BLaER1 treated with 17β-estradiol and CSF1 and Interleukin-3, amounts not matched to agents 10 nM and 100 nM (cell line): ENCODE data around the gene ATP6V0A4.
A peak's percentile ranks its signal among the peaks of the same experiment; 100 is the strongest.
"Not testable (repeated sequence)": the region's sequence is repeated elsewhere in the genome, so short reads cannot be mapped to it uniquely, and the experiment has no call there.

ENCODE experiments used
- H3K27ac ChIP-seq, 11 experiments: shearing (Covaris generic); formaldehyde crosslinking; 2 replicates each; pipeline ENCODE4 v1.8.1; 2022
- H3K27me3 ChIP-seq, 11 experiments: shearing (Covaris generic); formaldehyde crosslinking; 2 replicates each; pipeline ENCODE4 v1.8.1; 2022
- H3K36me3 ChIP-seq, 11 experiments: shearing (Covaris generic); formaldehyde crosslinking; 2 replicates each; pipeline ENCODE4 v1.8.1; 2022
- H3K4me1 ChIP-seq, 10 experiments: shearing (Covaris generic); formaldehyde crosslinking; 2 replicates each; pipeline ENCODE4 v1.8.1; 2022
- H3K4me2 ChIP-seq, 11 experiments: shearing (Covaris generic); formaldehyde crosslinking; 2 replicates each; pipeline ENCODE4 v1.8.1; 2022
- H3K4me3 ChIP-seq, 10 experiments: shearing (Covaris generic); formaldehyde crosslinking; 2 replicates each; pipeline ENCODE4 v1.8.1; 2022
- H3K9ac ChIP-seq, 11 experiments: shearing (Covaris generic); formaldehyde crosslinking; 2 replicates each; pipeline ENCODE4 v1.8.1; 2022
- H3K9me3 ChIP-seq, 11 experiments: shearing (Covaris generic); formaldehyde crosslinking; replicated peaks in 1 of 11; 2 replicates each; pipeline ENCODE4 v1.8.1; 2022
- H4K20me1 ChIP-seq, 11 experiments: shearing (Covaris generic); formaldehyde crosslinking; 2 replicates each; pipeline ENCODE4 v1.8.1; 2022
- Cebpa-rat ChIP-seq, 11 experiments: shearing (Covaris generic); IDR thresholded peaks; 2 replicates each; pipeline ENCODE4 v1.8.1; 2022

ATP6V0A4 gene

DNA sequence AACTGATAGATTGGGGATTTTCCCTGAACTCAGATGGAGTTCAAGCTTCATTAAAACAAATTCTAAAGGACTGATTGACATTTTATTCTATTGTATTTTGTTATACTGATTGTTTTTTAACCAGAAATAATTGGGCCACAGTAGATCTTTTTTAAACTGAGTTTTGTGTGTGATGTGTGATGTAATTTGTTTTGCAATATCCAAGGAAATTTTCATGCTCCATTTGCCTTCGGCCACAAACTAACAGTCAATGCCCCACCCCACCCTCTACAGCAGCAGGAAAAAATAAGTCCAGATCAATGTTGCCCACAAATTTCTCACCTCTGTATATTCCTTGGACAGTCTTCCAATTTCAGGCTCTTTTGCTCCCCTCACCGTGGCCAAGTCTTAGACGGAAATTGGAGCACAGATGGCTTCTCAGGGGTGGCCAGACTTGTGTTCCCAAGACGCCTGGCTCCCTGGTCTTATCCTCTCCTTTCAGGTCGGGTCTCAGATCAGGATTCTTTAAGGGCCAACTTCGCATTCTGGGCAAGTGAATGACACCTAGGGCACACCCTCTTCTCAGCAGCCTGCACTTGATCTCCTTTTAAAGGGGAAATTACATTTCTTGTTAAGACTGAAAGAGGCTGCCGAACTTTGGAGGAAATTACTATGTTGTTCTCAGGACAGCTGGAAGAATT, 97.0 kb downstream of the ATP6V0A4 start, which contains the start of gene SVOPL:
TSS of gene SVOPL (minus strand) at position 506 of the 680 bp plus-strand sequence. CDS start 22,317 bp downstream, outside the sequence.
- no peaks in the 10 kb centered on the region for H4K20me1 ChIP-seq
- H3K4me1 ChIP-seq = peaks cover 0 to 7% (median 0%) of the 10 kb centered on the region in 10 experiments; a peak in 6 of 20 replicates
- no peaks in the 10 kb centered on the region for H3K27me3 ChIP-seq
- H3K9ac ChIP-seq = no peak within 1 kb of the TSS
- no peaks in the 10 kb centered on the region for H3K9me3 ChIP-seq
- H3K4me2 ChIP-seq = 0 out of 22 replicates have a peak within 1 kb of the TSS, but pooled peaks of 1 of the 11 experiments have one; percentile 14
- TF ChIP-seq Cebpa-rat (IDR thresholded peaks at IDR 0.05) = no peak
- no peak within 1 kb of the TSS for H3K4me3 ChIP-seq
- H3K36me3 ChIP-seq = no peaks in the 10 kb centered on the region
- no peak within 1 kb of the TSS for H3K27ac ChIP-seq

DNA sequence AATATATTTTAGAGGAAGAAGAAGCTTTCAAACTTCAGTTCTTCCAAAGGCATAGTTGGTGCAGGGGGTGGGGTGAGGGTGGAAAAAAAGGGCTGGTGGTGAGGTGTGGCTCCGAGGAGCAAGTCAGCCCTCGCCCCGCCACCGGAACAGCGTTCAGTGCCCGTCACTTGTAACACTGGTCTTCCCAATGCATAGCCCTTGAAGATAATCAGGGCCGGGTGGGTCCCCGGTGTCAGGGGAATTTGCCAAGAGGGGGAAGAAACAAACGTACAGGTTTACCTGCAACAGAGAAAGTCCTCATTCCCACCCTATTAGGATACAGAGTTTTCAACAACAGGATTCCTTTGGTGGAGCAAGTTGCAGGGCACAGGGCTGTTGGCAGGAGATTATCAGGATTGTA, 98.3 kb downstream of the ATP6V0A4 start:
- Histone ChIP-seq H3K27ac (no peak overlapping the region), H3K36me3 (no peaks in the 10 kb centered on the region)

DNA sequence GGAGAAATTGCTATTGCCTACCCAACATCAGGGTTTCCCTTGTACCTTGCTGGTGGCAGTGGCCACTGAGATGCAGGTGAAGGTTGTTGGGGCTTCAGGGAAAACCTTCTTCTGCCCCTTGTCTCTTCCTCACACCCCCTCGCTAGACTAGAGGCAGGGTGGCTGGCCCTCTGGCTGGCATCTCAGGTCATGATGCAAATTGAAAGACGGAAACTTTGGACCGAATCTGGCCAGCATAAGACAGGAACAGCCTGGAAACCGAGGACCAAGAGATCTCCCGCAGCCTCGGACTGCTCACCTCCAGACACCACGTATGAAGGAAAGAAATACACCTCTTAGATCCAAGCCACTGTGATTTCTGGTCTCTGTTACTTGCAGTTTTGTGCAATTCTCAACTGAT, 99.7 kb downstream of the ATP6V0A4 start:
- Histone ChIP-seq H3K9ac (no peak overlapping the region), H3K4me3 (no peak overlapping the region), H3K4me1 (no peaks in the 10 kb centered on the region)

More for the DNA sequence above, 98.3 kb downstream of the ATP6V0A4 start:
- Histone ChIP-seq H3K4me2 (no peak overlapping the region), H3K9ac (no peak overlapping the region), H3K4me1 (no peaks in the 10 kb centered on the region), H3K27me3 (no peaks in the 10 kb centered on the region), H3K9me3 (no peaks in the 10 kb centered on the region), H4K20me1 (no peaks in the 10 kb centered on the region), H3K4me3 (no peak overlapping the region)
- TF ChIP-seq Cebpa-rat (IDR thresholded peaks at IDR 0.05) = no peak

DNA sequence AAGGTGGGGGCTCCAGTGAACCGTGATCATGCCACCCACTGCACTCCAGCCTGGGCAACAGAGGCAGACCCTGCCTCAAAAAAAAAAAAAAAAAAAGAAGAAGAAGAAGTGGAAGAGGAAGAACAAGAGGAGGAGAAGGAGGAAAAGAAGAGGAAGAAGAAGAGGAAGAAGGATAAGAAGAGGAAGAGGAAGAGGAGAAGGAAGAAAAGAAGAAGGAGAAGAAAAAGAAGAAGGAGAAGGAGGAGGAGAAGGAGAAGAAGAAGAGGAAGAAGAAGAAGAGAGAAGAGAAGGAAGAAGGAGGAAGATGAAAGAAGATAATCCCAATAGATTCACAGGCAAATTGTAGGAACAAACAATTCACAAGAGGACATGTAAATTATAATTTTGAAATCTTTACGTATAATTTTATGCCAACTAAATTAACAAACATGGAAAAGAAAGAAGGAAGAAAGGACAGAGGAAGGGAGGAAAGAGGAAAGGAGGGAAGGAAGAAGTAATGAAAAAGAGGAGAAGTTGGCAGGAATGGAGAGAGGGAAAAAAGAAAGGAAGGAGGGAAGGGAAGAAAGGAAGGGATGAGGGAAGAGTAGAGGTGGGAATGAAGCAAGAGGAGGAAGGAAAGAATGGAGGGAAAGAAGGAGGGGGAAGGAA, 100.3 kb downstream of the ATP6V0A4 start:
- H3K27ac ChIP-seq = no peak overlapping the region
- no peaks in the 10 kb centered on the region for H3K4me1 ChIP-seq
- no peak overlapping the region for H3K4me2 ChIP-seq
- H3K4me3 ChIP-seq = no peak overlapping the region
- no peak for TF ChIP-seq Cebpa-rat (IDR thresholded peaks at IDR 0.05)
- no peaks in the 10 kb centered on the region for H3K9me3 ChIP-seq
- H3K27me3 ChIP-seq = no peaks in the 10 kb centered on the region
- H3K9ac ChIP-seq = no peak overlapping the region
- no peaks in the 10 kb centered on the region for H3K36me3 ChIP-seq
- no peaks in the 10 kb centered on the region for H4K20me1 ChIP-seq

More for the DNA sequence above, 99.7 kb downstream of the ATP6V0A4 start:
- no peaks in the 10 kb centered on the region for H3K36me3 ChIP-seq
- H4K20me1 ChIP-seq = no peaks in the 10 kb centered on the region
- no peak overlapping the region for H3K27ac ChIP-seq
- no peaks in the 10 kb centered on the region for H3K9me3 ChIP-seq
- TF ChIP-seq Cebpa-rat (IDR thresholded peaks at IDR 0.05) = no peak
- no peak overlapping the region for H3K4me2 ChIP-seq
- H3K27me3 ChIP-seq = no peaks in the 10 kb centered on the region

DNA sequence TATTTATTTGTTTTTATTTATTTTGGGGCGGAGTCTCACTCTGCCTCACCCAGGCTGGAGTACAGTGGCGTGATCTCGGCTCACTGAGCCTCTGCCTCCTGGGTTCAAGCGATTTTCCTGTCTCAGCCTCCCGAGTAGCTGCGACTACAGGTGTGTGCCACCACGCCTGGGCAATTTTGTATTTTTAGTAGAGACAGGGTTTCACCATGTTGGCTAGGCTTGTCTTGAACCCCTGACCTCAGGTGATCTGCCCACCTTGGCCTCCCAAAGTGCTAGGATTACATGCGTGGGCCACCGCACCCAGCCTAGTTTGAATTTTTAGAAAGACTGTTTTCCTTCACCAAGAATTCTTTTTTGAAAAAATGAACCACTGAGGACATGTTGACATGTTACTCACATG, 102.2 kb downstream of the ATP6V0A4 start:
- H3K36me3 ChIP-seq, H3K4me3 ChIP-seq, H3K4me1 ChIP-seq, H3K9ac ChIP-seq, H3K27me3 ChIP-seq, H4K20me1 ChIP-seq, H3K9me3 ChIP-seq, H3K27ac ChIP-seq, H3K4me2 ChIP-seq: not testable (repeated sequence)

DNA sequence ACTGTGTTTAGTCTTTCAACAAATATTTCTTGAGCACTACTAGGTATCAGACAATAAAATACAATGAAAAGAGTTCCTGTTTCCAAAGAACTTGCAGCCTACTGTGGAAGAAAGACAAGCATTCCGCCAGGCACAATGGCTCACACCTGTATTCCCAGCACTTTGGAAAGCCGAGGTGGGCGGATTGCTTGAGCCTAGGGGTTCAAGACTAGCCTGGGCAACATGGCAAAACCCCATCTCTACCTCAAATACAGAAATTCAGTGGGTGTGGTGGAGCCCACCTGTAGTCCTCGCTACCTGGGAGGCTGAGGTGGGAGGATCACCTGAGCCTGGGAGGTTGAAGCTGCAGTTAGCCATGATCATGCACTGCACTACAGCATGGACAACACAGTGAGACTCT, 102.9 kb downstream of the ATP6V0A4 start:
- H3K27ac ChIP-seq = no peak overlapping the region
- H3K9ac ChIP-seq = no peak overlapping the region
- H3K27me3 ChIP-seq = no peaks in the 10 kb centered on the region
- H3K4me2 ChIP-seq = no peak overlapping the region
- no peaks in the 10 kb centered on the region for H3K36me3 ChIP-seq
- H3K4me3 ChIP-seq = no peak overlapping the region
- H3K4me1 ChIP-seq = no peaks in the 10 kb centered on the region
- H4K20me1 ChIP-seq = no peaks in the 10 kb centered on the region
- TF ChIP-seq Cebpa-rat (IDR thresholded peaks at IDR 0.05) = no peak
- H3K9me3 ChIP-seq = no peaks in the 10 kb centered on the region

DNA sequence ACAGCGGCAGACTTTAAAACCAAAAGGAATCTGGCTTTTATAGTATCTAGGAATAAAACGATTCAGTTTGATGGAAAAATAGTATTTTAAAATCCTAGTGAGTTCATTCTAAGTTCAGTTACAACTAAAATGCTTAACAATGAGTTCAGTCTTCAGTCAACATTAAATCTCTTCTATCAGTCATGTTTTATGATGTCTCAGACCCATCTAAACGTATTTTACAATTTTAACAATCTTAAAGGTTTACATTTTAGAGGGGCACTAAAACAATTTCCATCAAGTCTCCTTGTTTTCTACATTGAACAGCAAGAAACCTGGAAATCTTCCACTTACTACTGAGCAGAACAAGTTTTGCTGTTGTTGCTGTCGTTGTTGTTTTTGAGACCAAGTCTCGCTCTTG, 106.8 kb downstream of the ATP6V0A4 start:
- Histone ChIP-seq H3K4me1 (no peaks in the 10 kb centered on the region), H3K9ac (no peak overlapping the region), H3K27me3 (no peaks in the 10 kb centered on the region), H3K36me3 (no peaks in the 10 kb centered on the region), H4K20me1 (no peaks in the 10 kb centered on the region), H3K27ac (no peak overlapping the region), H3K4me3 (no peak overlapping the region), H3K4me2 (no peak overlapping the region), H3K9me3 (peaks cover 0 to 12% (median 6%) of the 10 kb centered on the region in 11 experiments; a peak in 9 of 22 replicates)
- no peak for TF ChIP-seq Cebpa-rat (IDR thresholded peaks at IDR 0.05)

DNA sequence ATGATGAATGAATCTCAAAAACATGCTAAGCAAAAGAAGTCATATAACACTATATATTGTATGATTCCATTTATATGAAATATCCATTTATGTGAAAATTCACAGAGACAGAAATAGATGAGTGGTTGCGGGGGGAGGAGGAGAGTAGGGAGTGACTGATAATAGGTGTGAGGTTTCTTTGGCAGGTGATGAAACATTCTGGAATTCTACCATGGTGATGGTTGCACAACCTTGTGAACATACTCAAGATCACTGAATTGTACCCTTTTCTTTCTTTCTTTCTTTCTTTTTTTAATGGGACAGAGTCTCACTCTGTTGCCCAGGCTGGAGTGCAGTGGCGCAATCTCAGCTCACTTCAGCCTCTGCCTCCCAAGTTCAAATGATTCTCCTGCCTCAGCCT, 107.5 kb downstream of the ATP6V0A4 start:
- Histone ChIP-seq H3K4me3 (no peak overlapping the region), H4K20me1 (no peaks in the 10 kb centered on the region), H3K4me1 (no peaks in the 10 kb centered on the region), H3K27me3 (no peaks in the 10 kb centered on the region), H3K36me3 (no peaks in the 10 kb centered on the region), H3K4me2 (no peak overlapping the region), H3K9ac (no peak overlapping the region), H3K9me3 (peaks cover 0 to 12% (median 6%) of the 10 kb centered on the region in 11 experiments; a peak in 9 of 22 replicates), H3K27ac (no peak overlapping the region)
- no peak for TF ChIP-seq Cebpa-rat (IDR thresholded peaks at IDR 0.05)

DNA sequence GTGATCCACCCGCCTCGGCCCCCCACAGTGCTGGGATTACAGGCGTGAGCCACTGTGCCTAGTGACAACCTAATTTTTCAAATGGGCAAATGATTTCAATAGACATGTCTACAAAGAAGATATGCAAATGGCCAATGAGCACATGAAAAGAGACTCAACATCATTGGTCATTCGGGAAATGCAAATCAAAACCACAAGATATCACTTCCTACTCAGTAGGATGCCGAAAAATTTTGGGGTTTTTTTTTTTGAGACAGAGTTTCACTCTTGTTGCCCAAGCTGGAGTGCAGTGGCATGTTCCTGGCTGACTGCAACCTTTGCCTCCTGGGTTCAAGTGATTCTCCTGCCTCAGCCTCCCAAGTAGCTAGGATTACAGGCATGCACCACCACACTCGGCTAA, 110.0 kb downstream of the ATP6V0A4 start:
- not testable (repeated sequence) for H3K27ac ChIP-seq

DNA sequence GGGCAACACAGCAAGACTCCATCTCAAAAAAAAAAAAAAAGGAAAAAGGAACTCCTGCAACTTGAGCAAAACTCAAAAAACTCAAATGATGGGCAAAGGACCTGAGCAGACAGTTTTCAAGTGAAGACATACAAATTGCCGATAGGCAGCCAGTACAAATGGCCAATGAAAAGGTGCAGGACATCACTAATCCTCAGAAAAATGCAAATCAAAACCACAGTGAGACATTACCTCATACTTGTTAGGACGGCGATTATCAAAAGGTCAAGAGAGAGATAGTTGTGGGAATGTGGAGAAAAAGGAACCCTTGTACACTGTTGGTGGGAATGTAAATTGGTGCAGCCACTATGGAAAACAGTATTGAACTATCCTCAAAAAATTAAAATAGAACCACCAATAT, 113.7 kb downstream of the ATP6V0A4 start:
- no peak overlapping the region for H3K4me2 ChIP-seq
- H3K36me3 ChIP-seq = no peaks in the 10 kb centered on the region
- H4K20me1 ChIP-seq = no peaks in the 10 kb centered on the region
- no peak overlapping the region for H3K27ac ChIP-seq
- H3K4me3 ChIP-seq = no peak overlapping the region
- no peaks in the 10 kb centered on the region for H3K27me3 ChIP-seq
- H3K4me1 ChIP-seq = no peaks in the 10 kb centered on the region
- no peak for TF ChIP-seq Cebpa-rat (IDR thresholded peaks at IDR 0.05)
- peaks cover 0 to 12% (median 6%) of the 10 kb centered on the region in 11 experiments; a peak in 10 of 22 replicates for H3K9me3 ChIP-seq
- no peak overlapping the region for H3K9ac ChIP-seq

More for the DNA sequence above, 110.0 kb downstream of the ATP6V0A4 start:
- peaks cover 0 to 12% (median 6%) of the 10 kb centered on the region in 11 experiments; a peak in 10 of 22 replicates for H3K9me3 ChIP-seq
- H3K4me1 ChIP-seq, H3K9ac ChIP-seq, H3K4me3 ChIP-seq, H4K20me1 ChIP-seq, H3K27me3 ChIP-seq, H3K36me3 ChIP-seq, H3K4me2 ChIP-seq: not testable (repeated sequence)
